Measurements from ENCODE around the gene GADL1. TPM values are rescaled to one million over a fixed set of nuclear protein-coding genes. Genes with fewer than 3 reads are reported as not detected.

The GADL1 gene
- total RNA-seq, 1 donor from 2014 or later, result 0.13 TPM

- no peak for DNase-seq (ENCODE audit: low read depth in 2 of 2)
Measured at GRCh38 chr3:30878862-30879261, 15.6 kb downstream of the GADL1 start.

GRCh38 chr3:30875505-30875904 is 19.0 kb downstream of the GADL1 start:
- DNase-seq (ENCODE audit: low read depth in 2 of 2), result no peak

GRCh38 chr3:30873671-30874070 is 20.8 kb downstream of the GADL1 start:
- no peak for DNase-seq (ENCODE audit: low read depth in 2 of 2)

- no peak for DNase-seq (ENCODE audit: low read depth in 2 of 2)
Measured at GRCh38 chr3:30872879-30873278, 21.6 kb downstream of the GADL1 start.

GRCh38 chr3:30871720-30872119 is 22.7 kb downstream of the GADL1 start:
- DNase-seq (ENCODE audit: low read depth in 2 of 2), result no peak

- DNase-seq (ENCODE audit: low read depth in 2 of 2), result no peak
Measured at GRCh38 chr3:30864836-30865235, 29.6 kb downstream of the GADL1 start.

- DNase-seq (ENCODE audit: low read depth in 2 of 2), result no peak
Measured at GRCh38 chr3:30864132-30864531, 30.3 kb downstream of the GADL1 start.

- DNase-seq (ENCODE audit: low read depth in 2 of 2), result no peak
Measured at GRCh38 chr3:30862004-30862403, 32.5 kb downstream of the GADL1 start.

- DNase-seq (ENCODE audit: low read depth in 2 of 2), result no peak
Measured at GRCh38 chr3:30858894-30859389, 35.5 kb downstream of the GADL1 start.

- no peak for DNase-seq (ENCODE audit: low read depth in 2 of 2)
Measured at GRCh38 chr3:30855400-30856292, 38.8 kb downstream of the GADL1 start.

GRCh38 chr3:30852833-30853232 is 41.6 kb downstream of the GADL1 start:
- DNase-seq (ENCODE audit: low read depth in 2 of 2), result no peak

- DNase-seq (ENCODE audit: low read depth in 2 of 2), result no peak
Measured at GRCh38 chr3:30848087-30848779, 46.2 kb downstream of the GADL1 start.

- no peak for DNase-seq (ENCODE audit: low read depth in 2 of 2)
Measured at GRCh38 chr3:30847592-30847991, 46.9 kb downstream of the GADL1 start.

- DNase-seq (ENCODE audit: low read depth in 2 of 2), result no peak
Measured at GRCh38 chr3:30845606-30846005, 48.9 kb downstream of the GADL1 start.

GRCh38 chr3:30843877-30844276 is 50.6 kb downstream of the GADL1 start:
- no peak for DNase-seq (ENCODE audit: low read depth in 2 of 2)

GRCh38 chr3:30836141-30836540 is 58.3 kb downstream of the GADL1 start:
- no peak for DNase-seq (ENCODE audit: low read depth in 2 of 2)

GRCh38 chr3:30835667-30836066 is 58.8 kb downstream of the GADL1 start:
- DNase-seq (ENCODE audit: low read depth in 2 of 2), result peak in 1 of 2 donors; percentile 2

GRCh38 chr3:30832961-30833575 is 61.4 kb downstream of the GADL1 start:
- no peak for DNase-seq (ENCODE audit: low read depth in 2 of 2)

- DNase-seq (ENCODE audit: low read depth in 2 of 2), result no peak
Measured at GRCh38 chr3:30827080-30827479, 67.4 kb downstream of the GADL1 start.

- DNase-seq (ENCODE audit: low read depth in 2 of 2), result peak in 1 of 2 donors; percentile 51
Measured at GRCh38 chr3:30826531-30826942, 67.9 kb downstream of the GADL1 start.

GRCh38 chr3:30819067-30819798 is 75.2 kb downstream of the GADL1 start:
- DNase-seq (ENCODE audit: low read depth in 2 of 2), result no peak

Measured in dermis microvascular lymphatic vessel endothelial cell (primary cell).